ENCODE measurements around the gene CNGA3. TPM values are rescaled to one million over a fixed set of nuclear protein-coding genes. Genes with fewer than 3 reads are reported as not detected.

Gene CNGA3
- total RNA-seq, 1 experiment from 2014 or later = not detected

GRCh38 chr2:98383166-98383565 is 36.9 kb downstream of the CNGA3 start:
- H3K36me3 Mint-ChIP-seq (ENCODE audit: insufficient read depth in 1 of 3, low read depth in 3 of 3) = no peaks in the 10 kb centered on the region; a peak in 1 of 7 replicates
- no peak overlapping the region for H3K4ac ChIP-seq (ENCODE audit: low read depth, low read length)
- H2BK120ac ChIP-seq (ENCODE audit: low read depth, low read length, poor library complexity, severe bottlenecking) = no peak overlapping the region
- no CpG with 5 or more reads among the region's 6 CpGs for WGBS (ENCODE audit: extremely low coverage, insufficient read length, low lambda C conversion rate)
- no peaks in the 10 kb centered on the region for H3K23me2 ChIP-seq (ENCODE audit: insufficient read length, low read depth, low read length, poor library complexity, severe bottlenecking)
- 0 out of 2 replicates have a peak, but pooled peaks cover 2% of the 10 kb centered on the region for H3K79me2 ChIP-seq (ENCODE audit: insufficient read depth, low read length)
- H4K8ac ChIP-seq (replicated peaks; ENCODE audit: insufficient read length, low read depth, low read length) = no peak overlapping the region
- no peak overlapping the region for H2AK5ac ChIP-seq (ENCODE audit: insufficient read length, low read length)
- no peaks in the 10 kb centered on the region for H3K27me3 ChIP-seq (ENCODE audit: insufficient read depth, low read length)
- H2BK5ac ChIP-seq (ENCODE audit: insufficient read length, low read length) = no peak overlapping the region
- no peak for DNase-seq
- H3K23ac ChIP-seq (ENCODE audit: insufficient read length, low read depth, low read length) = no peak overlapping the region
- H3K4me2 ChIP-seq (ENCODE audit: insufficient read depth, insufficient read length, low read length) = no peak overlapping the region
- H3K9me3 Mint-ChIP-seq = no peaks in the 10 kb centered on the region
- H3K4me1 Mint-ChIP-seq = peaks cover 21 to 27% of the 10 kb centered on the region in 2 experiments
- H3K4me3 Mint-ChIP-seq = 0 out of 5 replicates have a peak overlapping the region, but pooled peaks of 1 of the 2 experiments have one; percentile 35
- no peaks in the 10 kb centered on the region for H4K20me1 ChIP-seq (ENCODE audit: control insufficient read depth, insufficient read depth, insufficient read length)
- H3K14ac ChIP-seq (ENCODE audit: insufficient read depth, low read length) = no peak overlapping the region
- no peak overlapping the region for H2BK12ac ChIP-seq (ENCODE audit: insufficient read length, low read depth, low read length)
- H2BK20ac ChIP-seq (ENCODE audit: low read depth, low read length, poor library complexity, severe bottlenecking) = no peak overlapping the region
- H4K91ac ChIP-seq (ENCODE audit: insufficient read length, low read depth, low read length) = no peak overlapping the region
- no peak for TF ChIP-seq CTCF (conservative IDR thresholded peaks at IDR 0.05)
- no peak overlapping the region for H2AFZ ChIP-seq (ENCODE audit: low read length)
- peak overlapping the region in 1 of 3 experiments; percentile 14; a peak in 1 of 7 replicates for H3K27ac Mint-ChIP-seq
- H3K56ac ChIP-seq (ENCODE audit: insufficient read length, low read depth, low read length) = no peak overlapping the region
- H2BK15ac ChIP-seq (ENCODE audit: low read depth, low read length) = no peak overlapping the region
- no peak overlapping the region for H4K5ac ChIP-seq (ENCODE audit: insufficient read length, low read depth, low read length)
- H3T11ph ChIP-seq (ENCODE audit: low read length) = no peak overlapping the region
- H3K27ac ChIP-seq (ENCODE audit: insufficient read length, low read depth, low read length) = no peak overlapping the region
- H3K9me3 ChIP-seq (ENCODE audit: control insufficient read depth, low read depth, low read length) = no peaks in the 10 kb centered on the region
- H3K4me1 ChIP-seq (ENCODE audit: insufficient read depth, low read length) = no peaks in the 10 kb centered on the region
- no peak overlapping the region for H3K18ac ChIP-seq (ENCODE audit: insufficient read length, low read depth, low read length)
- H3K79me1 ChIP-seq (ENCODE audit: insufficient read depth, low read depth, low read length, poor library complexity, severe bottlenecking) = no peaks in the 10 kb centered on the region
- H3K9ac ChIP-seq (ENCODE audit: extremely low read depth, insufficient read length, low read length) = no peak overlapping the region
- H3K27me3 Mint-ChIP-seq (ENCODE audit: low read depth) = peaks cover 13% of the 10 kb centered on the region
